ENCODE measurements around the gene NQO2.
A peak's percentile ranks its signal among the peaks of the same experiment; 100 is the strongest.
"Not testable (repeated sequence)": the region's sequence is repeated elsewhere in the genome, so short reads cannot be mapped to it uniquely, and the experiment has no call there.

Gene NQO2

GRCh38 chr6:3019749-3020320 is 20.1 kb downstream of the NQO2 start:
- Histone ChIP-seq H3K79me2 (ENCODE audit: insufficient read depth, low read length) (peaks cover 16% of the 10 kb centered on the region), H3K9me3 (ENCODE audit: low read length) (no peaks in the 10 kb centered on the region), H3K4me2 (ENCODE audit: low read length) (no peak overlapping the region), H2AFZ (ENCODE audit: low read length) (no peak overlapping the region), H3K27ac (ENCODE audit: low read depth, low read length, poor library complexity, severe bottlenecking) (no peak overlapping the region), H3K9ac (ENCODE audit: low read length) (no peak overlapping the region), H3K36me3 (ENCODE audit: insufficient read depth, low read length) (peaks cover 53% of the 10 kb centered on the region), H3K9me2 (ENCODE audit: low read depth, low read length) (no peaks in the 10 kb centered on the region), H3F3A (ENCODE audit: insufficient read depth, low read length) (0 out of 2 replicates have a peak, but pooled peaks cover 10% of the 10 kb centered on the region), H3K4me3 (ENCODE audit: low read depth, low read length, poor library complexity, severe bottlenecking) (no peak overlapping the region), H3K27me3 (ENCODE audit: insufficient read depth, low read length) (no peaks in the 10 kb centered on the region), H3K4me1 (ENCODE audit: insufficient read depth, low read length, severe bottlenecking) (peaks cover 26% of the 10 kb centered on the region), H4K20me1 (ENCODE audit: insufficient read depth, low read length) (no peaks in the 10 kb centered on the region)
- TF ChIP-seq CTCF (IDR thresholded peaks at IDR 0.05; ENCODE audit: low read length) (no peak), EZH2 (IDR thresholded peaks at IDR 0.05; ENCODE audit: borderline replicate concordance, low read length) (no peak)

- Histone ChIP-seq H3K4me1 (ENCODE audit: insufficient read depth, low read length, severe bottlenecking) (peaks cover 38% of the 10 kb centered on the region), H3K79me2 (ENCODE audit: insufficient read depth, low read length) (peaks cover 16% of the 10 kb centered on the region), H3K36me3 (ENCODE audit: insufficient read depth, low read length) (peaks cover 48% of the 10 kb centered on the region), H3F3A (ENCODE audit: insufficient read depth, low read length) (peaks cover 13% of the 10 kb centered on the region; the same call in 1 of the 2 replicates)
- not testable (repeated sequence) for H3K27ac ChIP-seq (ENCODE audit: low read depth, low read length, poor library complexity, severe bottlenecking); H3K4me2 ChIP-seq (ENCODE audit: low read length); H3K9me2 ChIP-seq (ENCODE audit: low read depth, low read length); H2AFZ ChIP-seq (ENCODE audit: low read length); H3K9ac ChIP-seq (ENCODE audit: low read length); H3K9me3 ChIP-seq (ENCODE audit: low read length); H3K27me3 ChIP-seq (ENCODE audit: insufficient read depth, low read length); H4K20me1 ChIP-seq (ENCODE audit: insufficient read depth, low read length); H3K4me3 ChIP-seq (ENCODE audit: low read depth, low read length, poor library complexity, severe bottlenecking)
Observed at GRCh38 chr6:3020976-3021598, 21.4 kb downstream of the NQO2 start.

- Histone ChIP-seq H3K9ac (ENCODE audit: low read length) (peak overlapping the region; percentile 89), H3K9me2 (ENCODE audit: low read depth, low read length) (no peaks in the 10 kb centered on the region), H3K36me3 (ENCODE audit: insufficient read depth, low read length) (peaks cover 40% of the 10 kb centered on the region), H2AFZ (ENCODE audit: low read length) (no peak overlapping the region), H3K4me3 (ENCODE audit: low read depth, low read length, poor library complexity, severe bottlenecking) (peak overlapping the region; percentile 94), H3K27ac (ENCODE audit: low read depth, low read length, poor library complexity, severe bottlenecking) (peak overlapping the region; percentile 96), H3K27me3 (ENCODE audit: insufficient read depth, low read length) (no peaks in the 10 kb centered on the region), H3K79me2 (ENCODE audit: insufficient read depth, low read length) (peaks cover 16% of the 10 kb centered on the region), H3K4me2 (ENCODE audit: low read length) (peak overlapping the region; percentile 98), H3K4me1 (ENCODE audit: insufficient read depth, low read length, severe bottlenecking) (peaks cover 53% of the 10 kb centered on the region), H3K9me3 (ENCODE audit: low read length) (no peaks in the 10 kb centered on the region), H3F3A (ENCODE audit: insufficient read depth, low read length) (peaks cover 19% of the 10 kb centered on the region; the same call in 1 of the 2 replicates), H4K20me1 (ENCODE audit: insufficient read depth, low read length) (no peaks in the 10 kb centered on the region)
- no peak for TF ChIP-seq EZH2 (IDR thresholded peaks at IDR 0.05; ENCODE audit: borderline replicate concordance, low read length)
- no peak for TF ChIP-seq CTCF (IDR thresholded peaks at IDR 0.05; ENCODE audit: low read length)
Observed at GRCh38 chr6:3022765-3023662, 23.3 kb downstream of the NQO2 start.
